ENCODE measurements around the gene FBXW4.

The FBXW4 gene

DNA sequence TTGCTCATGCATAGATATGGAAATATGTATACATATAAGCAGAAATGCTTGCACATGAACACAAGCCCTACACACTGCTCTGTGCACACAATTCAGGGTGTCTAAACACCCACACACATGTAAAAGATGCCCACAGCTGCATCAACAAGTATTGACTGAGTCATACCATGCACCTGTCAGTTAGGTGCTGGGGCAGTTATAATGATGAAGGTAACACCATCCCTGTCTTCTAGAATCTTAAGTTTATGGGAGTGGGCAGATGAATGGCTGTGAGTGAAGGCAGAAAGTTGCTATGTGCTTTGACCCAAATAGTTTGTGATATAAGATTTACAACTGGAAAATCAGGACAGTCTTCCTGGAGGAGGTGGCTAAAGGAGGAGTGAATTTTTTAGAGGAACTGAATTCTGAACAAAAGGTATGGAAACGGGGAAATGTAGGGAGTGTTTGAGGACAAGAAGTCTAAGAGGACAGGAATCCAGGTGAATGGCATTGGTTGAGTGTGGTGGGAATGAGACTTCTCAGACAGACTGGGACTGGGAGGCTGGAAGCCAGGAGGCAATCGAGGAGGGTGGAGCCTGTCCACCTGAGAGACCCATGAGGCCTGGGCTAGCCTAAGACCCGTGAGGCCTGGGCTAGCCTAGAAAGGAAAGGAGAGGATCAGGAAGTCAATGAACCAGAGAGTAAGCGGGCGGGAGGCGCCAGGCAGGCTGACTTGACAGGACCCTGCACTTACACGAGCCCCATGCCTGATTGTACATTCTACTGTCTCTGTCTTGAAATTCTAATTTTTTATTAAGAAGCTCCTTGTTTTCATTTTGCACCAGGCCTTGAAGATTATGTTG lies 127.6 kb downstream of the FBXW4 start:
- DNase-seq (ENCODE audit: low read depth, low spot score) = no peak

- DNase-seq (ENCODE audit: low read depth, low spot score) = no peak
Measured at GRCh38 chr10:101566333-101567164, 128.4 kb downstream of the FBXW4 start.

DNA sequence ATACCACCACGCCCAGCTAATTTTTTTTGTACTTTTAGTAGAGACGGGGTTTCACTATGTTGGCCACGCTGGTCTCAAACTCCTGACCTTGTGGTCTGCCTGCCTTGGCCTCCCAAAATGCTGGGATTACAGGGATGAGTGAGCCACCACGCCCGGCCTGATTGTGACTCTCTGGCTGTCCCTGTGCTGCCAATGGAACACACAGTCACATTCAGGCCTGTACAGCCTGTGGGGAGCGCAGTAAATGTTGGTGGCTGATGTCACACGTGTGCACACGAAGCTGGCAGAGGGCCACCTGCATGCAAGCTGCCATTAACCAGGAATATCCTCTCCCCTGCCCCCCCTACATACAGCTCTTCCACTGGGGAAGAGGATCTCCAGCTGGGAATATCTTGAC lies 129.0 kb downstream of the FBXW4 start:
- DNase-seq (ENCODE audit: low read depth, low spot score) = no peak

GRCh38 chr10:101565370-101565900 lies 129.5 kb downstream of the FBXW4 start:
- DNase-seq (ENCODE audit: low read depth, low spot score) = no peak

GRCh38 chr10:101564490-101564991 lies 130.4 kb downstream of the FBXW4 start:
- no peak for DNase-seq (ENCODE audit: low read depth, low spot score)

DNA sequence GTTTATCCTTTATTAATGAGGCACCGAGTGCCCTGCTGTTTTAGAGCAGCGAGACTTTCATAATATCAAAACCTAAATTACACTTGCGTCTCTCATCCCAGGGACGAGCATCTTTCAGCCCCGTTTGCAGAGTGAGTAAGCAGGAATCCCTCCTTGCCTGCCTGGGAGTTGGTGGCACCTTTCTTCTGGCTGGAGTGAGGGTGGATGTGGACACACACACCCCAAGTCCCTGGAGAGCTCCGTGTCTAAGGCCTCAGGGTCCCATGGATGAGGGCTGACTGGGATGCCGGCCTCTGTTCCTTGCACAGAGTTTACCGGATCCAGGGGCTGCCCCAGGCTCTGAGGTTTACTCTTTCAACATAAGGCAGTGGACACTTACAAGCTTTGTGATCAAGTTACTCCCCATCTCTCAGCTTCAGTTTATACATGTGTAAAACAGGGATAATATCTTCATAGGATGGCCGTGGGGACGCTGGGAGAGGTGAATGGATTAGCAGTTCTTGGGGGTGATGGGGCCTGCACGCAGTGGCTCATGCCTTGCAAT lies 131.4 kb downstream of the FBXW4 start:
- no peak for DNase-seq (ENCODE audit: low read depth, low spot score)

DNA sequence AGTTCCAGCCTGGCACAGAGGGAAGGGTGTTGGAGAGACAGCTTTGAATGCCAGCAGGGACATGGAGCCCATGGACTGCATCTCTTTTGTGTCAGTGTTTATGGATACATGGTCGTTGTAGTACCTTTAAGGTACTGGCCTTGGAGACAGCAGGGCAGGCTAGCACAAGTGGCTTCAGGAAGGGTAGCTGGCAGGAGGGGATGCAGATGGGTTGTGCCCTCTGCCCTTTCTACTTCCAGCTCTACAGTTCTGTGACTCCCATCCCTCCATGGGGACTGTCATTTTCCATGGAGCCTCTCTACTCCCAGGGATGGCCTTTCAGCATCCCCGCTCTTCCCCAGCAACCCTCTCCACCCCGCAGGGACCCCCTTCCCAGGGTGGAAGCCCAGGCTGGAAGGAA lies 132.0 kb downstream of the FBXW4 start:
- DNase-seq (ENCODE audit: low read depth, low spot score) = no peak

- no peak for DNase-seq (ENCODE audit: low read depth, low spot score)
Measured at GRCh38 chr10:101562231-101562630, 132.7 kb downstream of the FBXW4 start.

- DNase-seq (ENCODE audit: low read depth, low spot score) = no peak
Measured at GRCh38 chr10:101561068-101561915, 133.7 kb downstream of the FBXW4 start.

Measured in activated naive CD8-positive, alpha-beta T cell treated with anti-CD3 and anti-CD28 coated beads, Interleukin-2, amount 50 U/mL, for 16 hours (primary cell).